GM12878 (cell line): Measurements from ENCODE around the gene CCDC63. TPM values are rescaled to one million over a fixed set of nuclear protein-coding genes. Genes with fewer than 3 reads are reported as not detected.

Experiments used
- BMI1 ChIP-seq: fragments of 450-650 bp; IDR thresholded peaks from 2 replicates; pipeline ENCODE4 v1.6.1; 2016; ENCODE audit warnings: mild to moderate bottlenecking, moderate library complexity, borderline replicate concordance
- BRCA1 ChIP-seq: IDR thresholded peaks from 2 replicates; pipeline ENCODE4 v1.6.1; 2011; ENCODE audit warnings: low read depth, low read length, improper control_type of control experiment
- E2F8 ChIP-seq: fragments of 450-650 bp; IDR thresholded peaks from 2 replicates; pipeline ENCODE4 v1.6.1; 2018; ENCODE audit warnings: mild to moderate bottlenecking, low read depth, moderate library complexity; ENCODE audit not compliant: partially characterized antibody
- EZH2 ChIP-seq: IDR thresholded peaks from 2 replicates; pipeline ENCODE4 v1.6.1; 2012; ENCODE audit warnings: low read depth, mild to moderate bottlenecking, control low read depth, inconsistent platforms, low read length, borderline replicate concordance; ENCODE audit not compliant: control insufficient read depth
- KLF5 ChIP-seq: fragments of 450-650 bp; IDR thresholded peaks from 2 replicates; pipeline ENCODE4 v1.6.1; 2014; ENCODE audit warnings: mild to moderate bottlenecking; ENCODE audit not compliant: partially characterized antibody
- MAX ChIP-seq: IDR thresholded peaks from 2 replicates; pipeline ENCODE4 v1.6.1; 2012; ENCODE audit warnings: low read depth, low read length, improper control_type of control experiment
- NFXL1 ChIP-seq: fragments of 450-650 bp; IDR thresholded peaks from 2 replicates; pipeline ENCODE4 v1.6.1; 2017; ENCODE audit warnings: antibody characterized with exemption, mild to moderate bottlenecking, borderline replicate concordance
- NFYA ChIP-seq: IDR thresholded peaks from 2 replicates; pipeline ENCODE4 v1.6.1; 2011; ENCODE audit warnings: low read depth, mild to moderate bottlenecking, low read length, improper control_type of control experiment, borderline replicate concordance
- PML ChIP-seq: IDR thresholded peaks from 2 replicates; pipeline ENCODE4 v1.6.1; 2012; ENCODE audit warnings: low read length, inconsistent platforms
- SIN3A ChIP-seq: IDR thresholded peaks from 2 replicates; pipeline ENCODE4 v1.6.1; 2012; ENCODE audit warnings: low read depth, low read length, improper control_type of control experiment
- SIX5 ChIP-seq: IDR thresholded peaks from 2 replicates; pipeline ENCODE4 v1.6.1; 2011; ENCODE audit warnings: mild to moderate bottlenecking, low read depth, low read length, moderate library complexity; ENCODE audit not compliant: severe bottlenecking
- SP1 ChIP-seq: IDR thresholded peaks from one replicate; pipeline ENCODE4 v1.6.1; 2011; ENCODE audit warnings: low read depth, low read length
- TCF7 ChIP-seq: IDR thresholded peaks from 2 replicates; pipeline ENCODE4 v1.6.1; 2014; ENCODE audit warnings: antibody characterized with exemption, borderline replicate concordance
- YBX1 ChIP-seq: fragments of 450-650 bp; IDR thresholded peaks from 2 replicates; pipeline ENCODE4 v1.6.1; 2016; ENCODE audit warnings: antibody characterized with exemption
- ZBTB4 ChIP-seq: fragments of 450-650 bp; formaldehyde crosslinking; IDR thresholded peaks from 2 replicates; pipeline ENCODE4 v1.4.0; 2022; ENCODE audit warnings: mild to moderate bottlenecking, moderate library complexity
- ZNF207 ChIP-seq: fragments of 450-650 bp; IDR thresholded peaks from 2 replicates; pipeline ENCODE4 v1.6.1; 2014; ENCODE audit warnings: antibody characterized with exemption, mild to moderate bottlenecking, borderline replicate concordance
- ZNF384 ChIP-seq: IDR thresholded peaks from 2 replicates; pipeline ENCODE4 v1.6.1; 2012; ENCODE audit warnings: low read depth, mild to moderate bottlenecking, low read length, improper control_type of control experiment, borderline replicate concordance
- ZNF592 ChIP-seq: fragments of 450-650 bp; IDR thresholded peaks from 2 replicates; pipeline ENCODE4 v1.6.1; 2017; ENCODE audit warnings: mild to moderate bottlenecking, moderate library complexity
- polyA plus RNA-seq, 11 experiments: library from polyadenylated mRNA; depleted of rRNA in 4 of 11; unstranded in 6 of 11; stranded (reverse) in 5 of 11; fragments of >200 nt; fragmentation: Nextera tagmentation in 4 of 11; fragmentation: Illumina TruSeq in 1 of 11; extraction: Ambion mirVana in 4 of 11; extraction: Trizol in 1 of 11; gene quantifications; 1 replicate in 1 of 11; 2 replicates in 10 of 11; pipeline versions ENCODE4 v1.2.1 to v1.2.3, GENCODE V29; 2011 to 2016; ENCODE audit warnings: inconsistent platforms in 2 of 11, missing spikeins in 2 of 11, low read depth in 1 of 11
- total RNA-seq, 4 experiments: library from RNA; depleted of rRNA in 3 of 4; stranded (reverse); fragments of >200 nt in 3 of 4; fragmentation: Illumina TruSeq in 1 of 4; extraction: Trizol in 1 of 4; gene quantifications; 2 replicates each; pipeline versions ENCODE4 v1.2.1 to v1.2.3, GENCODE V29; 2013 to 2021

CCDC63 gene
- total and polyA plus RNA-seq, 10 of the 15 experiments (the other 5 are each of a cell fraction or from before 2014, with no cell fraction given) = not detected

GRCh38 chr12:110826592-110827200, 20.1 kb upstream of the CCDC63 start (continued):
- TF ChIP-seq ZNF592 (peak; percentile 75; the same call in 1 of the 2 replicates), ZBTB4 (no peak), KLF5 (no peak), EZH2 (no peak), MAX (0 out of 2 replicates have a peak, but pooled peaks have one; percentile 52), E2F8 (no peak), SP1 (no peak), NFXL1 (no peak), BMI1 (no peak), SIX5 (no peak), BRCA1 (no peak), YBX1 (no peak), PML (no peak), NFYA (no peak), ZNF384 (no peak), TCF7 (no peak), ZNF207 (0 out of 2 replicates have a peak, but pooled peaks have one; percentile 62), SIN3A (no peak; the same call in 1 of the 2 replicates)
